ENCODE data around the gene DTNBP1. TPM values are rescaled to one million over a fixed set of nuclear protein-coding genes. Genes with fewer than 3 reads are reported as not detected.
A peak's percentile ranks its signal among the peaks of the same experiment; 100 is the strongest.

The DTNBP1 gene
- total and polyA plus RNA-seq, 5 experiments from 2014 or later: 23.1 to 41.5 (median 32.5) TPM

- peak overlapping the region in 3 of 10 donors; percentile 8 to 59 (median 24) for H3K27ac Mint-ChIP-seq
- peaks cover 27 to 45% (median 40%) of the 10 kb centered on the region in 4 donors for H3K4me1 Mint-ChIP-seq
- no peak for ATAC-seq
- H3K27me3 Mint-ChIP-seq: no peaks in the 10 kb centered on the region
- POLR2A ChIA-PET: no interaction called here
- DNase-seq: no peak
- H3K36me3 Mint-ChIP-seq: peaks cover 0 to 44% (median 8%) of the 10 kb centered on the region in 3 donors
- H3K4me3 Mint-ChIP-seq: no peak overlapping the region
- no peaks in the 10 kb centered on the region for H3K9me3 Mint-ChIP-seq
Observed at GRCh38 chr6:15493437-15494168, 169.2 kb downstream of the DTNBP1 start.

GRCh38 chr6:15491986-15492269 lies 170.9 kb downstream of the DTNBP1 start:
- POLR2A ChIA-PET: interaction anchor here (0.5 kb wide), 1 partner anchor 35 kb away, joined by 6 read pairs; no protein-coding TSS in a partner anchor
- Mint-ChIP-seq H3K9me3 (no peaks in the 10 kb centered on the region), H3K4me3 (peak overlapping the region in 4 of 10 donors; percentile 11 to 37 (median 20)), H3K36me3 (peaks cover 2 to 44% (median 8%) of the 10 kb centered on the region in 3 donors), H3K27ac (peak overlapping the region in 4 of 10 donors; percentile 17 to 83 (median 53)), H3K4me1 (peaks cover 30 to 45% (median 38%) of the 10 kb centered on the region in 4 donors), H3K27me3 (no peaks in the 10 kb centered on the region)
- ATAC-seq (no peak), DNase-seq (no peak)

DNA sequence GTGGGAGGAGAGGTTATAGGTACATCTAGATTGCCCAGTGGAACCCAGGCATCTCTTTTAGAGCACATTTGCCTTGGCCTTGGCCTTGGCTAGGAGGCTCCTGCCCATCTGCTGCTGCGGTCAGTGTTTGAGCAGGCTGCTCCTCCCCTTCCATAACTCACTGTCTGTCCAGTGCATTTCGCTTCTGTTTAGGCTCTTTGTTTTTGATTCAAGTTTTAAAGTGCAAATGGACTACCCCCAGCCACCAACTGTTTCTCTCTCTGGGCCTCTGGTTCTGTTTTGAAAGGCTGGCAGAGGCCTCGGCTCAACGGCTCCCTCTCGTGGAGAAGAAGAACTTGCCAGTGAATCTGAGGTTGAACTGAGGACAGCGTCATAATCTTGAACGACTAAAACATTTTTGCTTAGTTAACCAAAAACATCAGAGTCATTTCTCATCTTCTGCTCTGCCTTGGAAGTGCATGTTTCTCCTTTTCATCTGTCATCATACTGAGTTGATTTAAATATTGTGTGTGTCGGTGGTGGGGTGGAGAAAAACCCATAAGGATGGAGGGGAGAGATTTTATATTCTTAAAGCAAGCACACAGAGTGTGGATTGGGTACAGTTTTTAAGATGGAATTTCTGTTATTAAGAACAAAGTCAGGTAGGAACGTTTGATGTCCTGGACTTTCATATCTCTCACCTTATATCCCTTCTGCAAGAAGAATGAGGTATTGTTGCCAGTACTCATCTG lies 171.4 kb downstream of the DTNBP1 start:
- H3K27me3 Mint-ChIP-seq: no peaks in the 10 kb centered on the region
- ATAC-seq (peak; percentile 87 to 89), DNase-seq (peak; percentile 43 to 81 (median 66))
- peaks cover 30 to 45% (median 38%) of the 10 kb centered on the region in 4 donors for H3K4me1 Mint-ChIP-seq
- POLR2A ChIA-PET: interaction anchor here (0.7 to 0.8 kb wide), 2 partner anchors 1214 to 1365 kb away, joined by 3 to 4 read pairs; no protein-coding TSS in a partner anchor
- no peaks in the 10 kb centered on the region for H3K9me3 Mint-ChIP-seq
- H3K4me3 Mint-ChIP-seq: peak overlapping the region in 8 of 10 donors; percentile 8 to 66 (median 24)
- H3K27ac Mint-ChIP-seq: peak overlapping the region; percentile 35 to 87 (median 76)
- peaks cover 3 to 47% (median 7%) of the 10 kb centered on the region in 3 donors for H3K36me3 Mint-ChIP-seq

DNA sequence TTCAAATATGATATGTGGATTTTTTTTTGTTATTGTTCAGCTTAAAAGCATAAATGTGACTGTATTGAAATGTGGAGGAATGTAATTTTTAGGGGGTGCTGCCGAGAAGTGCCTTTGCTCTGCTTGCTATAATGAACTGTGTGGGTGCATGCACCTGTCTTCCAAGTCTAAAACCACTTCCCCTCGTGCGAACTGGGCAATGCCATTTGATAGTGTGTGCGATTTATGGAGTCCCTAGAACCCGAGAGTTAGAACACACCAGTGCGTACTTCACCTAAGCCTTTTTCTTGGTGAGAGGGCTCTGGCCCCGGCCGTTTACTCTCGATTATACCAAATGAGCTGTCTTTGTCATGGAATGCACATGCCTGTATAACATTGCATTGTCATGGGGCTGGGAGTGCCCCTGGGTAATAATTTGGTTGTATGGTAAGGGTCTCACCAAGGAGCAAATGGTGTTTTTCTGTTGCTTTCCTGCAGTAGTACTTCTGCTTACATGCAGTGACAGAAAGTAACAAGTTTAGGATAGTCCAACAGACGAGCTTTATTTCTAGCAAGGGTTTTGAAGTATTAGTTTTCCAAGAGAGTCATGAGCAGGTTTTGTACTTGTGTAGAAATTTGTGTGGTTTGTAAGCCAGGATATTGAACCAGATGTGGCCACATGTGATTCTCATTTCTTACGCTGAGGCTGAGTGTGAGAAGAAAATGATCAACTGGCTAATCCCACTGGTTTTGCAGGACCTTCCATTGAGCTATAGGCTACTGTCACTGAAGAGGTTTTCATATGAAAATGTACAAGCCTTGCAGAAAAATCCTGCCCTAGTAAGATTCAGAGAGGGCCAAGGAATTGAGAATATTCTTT lies 172.4 kb downstream of the DTNBP1 start:
- no peak for DNase-seq
- no peaks in the 10 kb centered on the region for H3K9me3 Mint-ChIP-seq

GRCh38 chr6:15489261-15489962 lies 173.4 kb downstream of the DTNBP1 start:
- POLR2A ChIA-PET: no interaction called here
- no peak for ATAC-seq

More for the DNA sequence above, 172.4 kb downstream of the DTNBP1 start:
- Mint-ChIP-seq H3K27ac (peak overlapping the region; percentile 22 to 81 (median 66)), H3K36me3 (peaks cover 0 to 37% (median 3%) of the 10 kb centered on the region in 3 donors), H3K4me3 (no peak overlapping the region), H3K4me1 (peaks cover 29 to 42% (median 38%) of the 10 kb centered on the region in 4 donors), H3K27me3 (no peaks in the 10 kb centered on the region)
- no peak for ATAC-seq
- POLR2A ChIA-PET: interaction anchor here (0.6 to 0.8 kb wide), 3 partner anchors 638 to 1364 kb away, joined by 3 to 4 read pairs (median 3); partner anchors contain the start of gene MYLIP

DNA sequence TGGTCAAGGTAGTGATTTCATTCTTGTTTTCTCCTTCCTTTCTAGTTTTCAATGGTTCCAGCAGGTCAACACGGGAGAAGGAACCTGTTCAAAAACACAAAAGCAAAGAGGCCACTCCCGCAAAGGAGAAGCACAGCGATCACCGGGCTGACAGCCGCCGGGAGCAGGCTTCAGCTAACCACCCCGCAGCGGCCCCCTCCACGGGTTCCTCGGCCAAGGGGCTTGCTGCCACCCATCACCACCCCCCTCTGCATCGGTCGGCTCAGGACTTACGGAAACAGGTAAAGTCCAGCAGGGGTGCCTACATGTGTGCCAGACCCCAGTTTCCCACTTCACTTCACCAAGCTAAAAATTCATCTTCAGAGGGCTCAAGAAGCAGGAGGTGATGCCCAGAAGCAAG lies 175.6 kb downstream of the DTNBP1 start:
- H3K4me3 Mint-ChIP-seq: no peak overlapping the region
- peaks cover 0 to 33% (median 3%) of the 10 kb centered on the region in 3 donors for H3K36me3 Mint-ChIP-seq
- no peaks in the 10 kb centered on the region for H3K9me3 Mint-ChIP-seq
- ATAC-seq (no peak), DNase-seq (no peak)
- POLR2A ChIA-PET: no interaction called here
- peak overlapping the region in 1 of 10 donors; percentile 34 for H3K27ac Mint-ChIP-seq
- H3K27me3 Mint-ChIP-seq: no peaks in the 10 kb centered on the region
- H3K4me1 Mint-ChIP-seq: peaks cover 28 to 49% (median 42%) of the 10 kb centered on the region in 4 donors

More at GRCh38 chr6:15489261-15489962, 173.4 kb downstream of the DTNBP1 start:
- no peak overlapping the region for H3K4me3 Mint-ChIP-seq
- H3K36me3 Mint-ChIP-seq: peaks cover 0 to 33% (median 3%) of the 10 kb centered on the region in 3 donors
- no peak for DNase-seq
- H3K27me3 Mint-ChIP-seq: no peaks in the 10 kb centered on the region
- no peaks in the 10 kb centered on the region for H3K9me3 Mint-ChIP-seq
- H3K27ac Mint-ChIP-seq: peak overlapping the region in 8 of 10 donors; percentile 33 to 81 (median 64)
- peaks cover 30 to 49% (median 37%) of the 10 kb centered on the region in 4 donors for H3K4me1 Mint-ChIP-seq

- Mint-ChIP-seq H3K4me3 (no peak overlapping the region), H3K27ac (peak overlapping the region in 2 of 10 donors; percentile 37 to 53), H3K9me3 (no peaks in the 10 kb centered on the region), H3K36me3 (peaks cover 0 to 33% (median 3%) of the 10 kb centered on the region in 3 donors), H3K4me1 (peaks cover 30 to 48% (median 41%) of the 10 kb centered on the region in 4 donors), H3K27me3 (no peaks in the 10 kb centered on the region)
- no peak for ATAC-seq
- DNase-seq: no peak
- POLR2A ChIA-PET: no interaction called here
Observed at GRCh38 chr6:15485936-15486335, 176.9 kb downstream of the DTNBP1 start.

GRCh38 chr6:15484821-15485220 lies 178.0 kb downstream of the DTNBP1 start:
- H3K27me3 Mint-ChIP-seq: no peaks in the 10 kb centered on the region
- no peak for ATAC-seq
- H3K4me1 Mint-ChIP-seq: peaks cover 30 to 49% (median 44%) of the 10 kb centered on the region in 4 donors
- H3K9me3 Mint-ChIP-seq: no peaks in the 10 kb centered on the region
- no peak for DNase-seq
- POLR2A ChIA-PET: no interaction called here
- peak overlapping the region in 2 of 10 donors; percentile 43 to 64 for H3K27ac Mint-ChIP-seq
- H3K36me3 Mint-ChIP-seq: peaks cover 0 to 27% (median 3%) of the 10 kb centered on the region in 3 donors
- no peak overlapping the region for H3K4me3 Mint-ChIP-seq

GRCh38 chr6:15484140-15484539 lies 178.7 kb downstream of the DTNBP1 start:
- POLR2A ChIA-PET: no interaction called here
- Mint-ChIP-seq H3K36me3 (peaks cover 0 to 23% (median 3%) of the 10 kb centered on the region in 3 donors), H3K4me3 (no peak overlapping the region), H3K9me3 (no peaks in the 10 kb centered on the region), H3K4me1 (peaks cover 30 to 49% (median 43%) of the 10 kb centered on the region in 4 donors), H3K27ac (peak overlapping the region in 2 of 10 donors; percentile 2 to 52), H3K27me3 (no peaks in the 10 kb centered on the region)
- DNase-seq (no peak), ATAC-seq (no peak)

DNA sequence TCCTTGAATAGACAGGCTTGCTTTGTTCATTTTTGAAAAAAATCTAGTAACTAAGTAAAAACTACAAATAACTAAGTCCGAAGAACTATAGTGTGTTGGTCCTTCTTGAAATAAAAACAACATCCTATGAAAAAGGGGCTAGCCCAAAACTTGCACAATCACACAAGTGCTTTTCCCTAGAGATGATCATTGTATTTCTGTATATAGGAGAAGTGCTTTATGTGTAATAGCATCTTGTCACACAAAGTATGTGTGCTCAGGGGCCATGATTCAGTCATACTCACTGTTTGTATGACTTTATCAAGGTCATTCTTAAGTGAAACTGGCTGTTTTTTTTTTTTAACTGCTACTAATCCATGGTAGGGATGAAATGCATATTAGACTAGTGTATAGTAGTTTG lies 179.8 kb downstream of the DTNBP1 start:
- POLR2A ChIA-PET: no interaction called here
- DNase-seq (no peak), ATAC-seq (no peak)
- Mint-ChIP-seq H3K36me3 (peaks cover 0 to 20% (median 3%) of the 10 kb centered on the region in 3 donors), H3K27me3 (no peaks in the 10 kb centered on the region), H3K4me3 (no peak overlapping the region), H3K4me1 (peaks cover 30 to 53% (median 46%) of the 10 kb centered on the region in 4 donors), H3K9me3 (no peaks in the 10 kb centered on the region), H3K27ac (peak overlapping the region in 1 of 10 donors; percentile 4)

- peaks cover 0 to 16% (median 0%) of the 10 kb centered on the region in 3 donors for H3K36me3 Mint-ChIP-seq
- peaks cover 39 to 64% (median 56%) of the 10 kb centered on the region in 4 donors for H3K4me1 Mint-ChIP-seq
- H3K27me3 Mint-ChIP-seq: no peaks in the 10 kb centered on the region
- DNase-seq (no peak), ATAC-seq (peak in 1 of 2 donors; percentile 61)
- peak overlapping the region in 9 of 10 donors; percentile 12 to 64 (median 16) for H3K4me3 Mint-ChIP-seq
- POLR2A ChIA-PET: no interaction called here
- no peaks in the 10 kb centered on the region for H3K9me3 Mint-ChIP-seq
- peak overlapping the region in 7 of 10 donors; percentile 21 to 78 (median 41) for H3K27ac Mint-ChIP-seq
Observed at GRCh38 chr6:15481390-15482291, 181.2 kb downstream of the DTNBP1 start.
